Prostate gland (tissue), 2 donors: ENCODE data around the gene GFRA1.

Source experiments
- CTCF ChIP-seq, 4 experiments: fragments of 200-600 bp in 2 of 4; fragments of 450-650 bp in 2 of 4; sonication (generic) in 2 of 4; IDR thresholded peaks; 1 replicate in 3 of 4; 2 replicates in 1 of 4; pipeline ENCODE4 v1.5.1; 2016 to 2019; ENCODE audit warnings: antibody characterized with exemption in 4 of 4, mild to moderate bottlenecking in 2 of 4, moderate library complexity in 2 of 4
- POLR2A ChIP-seq: fragments of 450-650 bp; IDR thresholded peaks from one replicate; pipeline ENCODE4 v1.6.1; 2016; ENCODE audit warnings: antibody characterized with exemption, mild to moderate bottlenecking

GRCh38 chr10:116082206-116082605 lies 190.8 kb downstream of the GFRA1 start:
- TF ChIP-seq CTCF (IDR thresholded peaks at IDR 0.05) (no peak), POLR2A (no peak)
